Liver (tissue), 9 donors: ENCODE results near the gene FAM163A. TPM values are rescaled to one million over a fixed set of nuclear protein-coding genes. Genes with fewer than 3 reads are reported as not detected.

Experiments used
- DNase-seq: peaks from one replicate; pipeline ENCODE4 v3.0.0-alpha.2; 2017; ENCODE audit warnings: low spot score
- H3K27ac ChIP-seq, 2 donors: one replicate each; pipeline ENCODE4 v1.7.0; 2013; ENCODE audit warnings: inconsistent platforms in 2 of 2, low read length in 2 of 2, control low read depth in 1 of 2, low read depth in 1 of 2, mild to moderate bottlenecking in 1 of 2
- H3K27me3 ChIP-seq, 4 donors: one replicate each; pipeline versions ENCODE4 v1.6.1 to v1.7.0; 2013; ENCODE audit warnings: low read length in 3 of 4, inconsistent platforms in 1 of 4, mild to moderate bottlenecking in 1 of 4, moderate library complexity in 1 of 4; ENCODE audit not compliant: control insufficient read depth in 4 of 4, insufficient read depth in 4 of 4
- H3K36me3 ChIP-seq, 4 donors: one replicate each; pipeline versions ENCODE4 v1.6.1 to v1.7.0; 2013; ENCODE audit warnings: low read length in 3 of 4, mild to moderate bottlenecking in 3 of 4, low read depth in 1 of 4, moderate library complexity in 1 of 4; ENCODE audit not compliant: control insufficient read depth in 4 of 4, insufficient read depth in 3 of 4
- H3K4me1 ChIP-seq, 4 donors: one replicate each; pipeline versions ENCODE4 v1.6.1 to v1.7.0; 2013; ENCODE audit warnings: low read length in 3 of 4, mild to moderate bottlenecking in 3 of 4, moderate library complexity in 1 of 4; ENCODE audit not compliant: control insufficient read depth in 4 of 4, insufficient read depth in 4 of 4
- H3K4me3 ChIP-seq, 3 donors: one replicate each; pipeline versions ENCODE4 v1.6.1 to v1.7.0; 2013; ENCODE audit warnings: low read length in 3 of 3, control low read depth in 1 of 3, low read depth in 1 of 3, mild to moderate bottlenecking in 1 of 3
- H3K9ac ChIP-seq, 2 donors: one replicate each; pipeline ENCODE4 v1.7.0; 2013; ENCODE audit warnings: low read length in 2 of 2, mild to moderate bottlenecking in 2 of 2, moderate library complexity in 2 of 2, control low read depth in 1 of 2, low read depth in 1 of 2
- H3K9me3 ChIP-seq, 4 donors: one replicate each; pipeline versions ENCODE4 v1.6.1 to v1.7.0; 2013; ENCODE audit warnings: low read length in 3 of 4; ENCODE audit not compliant: control insufficient read depth in 4 of 4
- ATF3 ChIP-seq: IDR thresholded peaks from 2 replicates; pipeline ENCODE4 v1.6.1; 2016; ENCODE audit warnings: antibody characterized with exemption
- CTCF ChIP-seq: fragments of 150-350 bp; IDR thresholded peaks from 2 replicates; pipeline ENCODE4 v1.5.1; 2017; ENCODE audit warnings: improper control_type of control experiment, low read depth, low read length; ENCODE audit not compliant: missing input control
- EGR1 ChIP-seq, 2 donors: IDR thresholded peaks; 2 replicates each; pipeline ENCODE4 v1.6.1; 2016 to 2018; ENCODE audit warnings: antibody characterized with exemption in 2 of 2, low read depth in 2 of 2
- FOXA1 ChIP-seq: IDR thresholded peaks from 2 replicates; pipeline ENCODE4 v1.6.1; 2016; ENCODE audit warnings: antibody characterized with exemption
- FOXA2 ChIP-seq: IDR thresholded peaks from 2 replicates; pipeline ENCODE4 v1.6.1; 2016; ENCODE audit warnings: antibody characterized with exemption
- HNF4A ChIP-seq, 2 donors: conservative IDR thresholded peaks; 2 replicates each; pipeline ENCODE4 v1.6.1; 2016; ENCODE audit warnings: antibody characterized with exemption in 2 of 2, mild to moderate bottlenecking in 2 of 2
- JUND ChIP-seq, 2 donors: IDR thresholded peaks; 2 replicates each; pipeline ENCODE4 v1.6.1; 2016; ENCODE audit warnings: antibody characterized with exemption in 2 of 2
- MAX ChIP-seq: IDR thresholded peaks from 2 replicates; pipeline ENCODE4 v1.6.1; 2016; ENCODE audit warnings: antibody characterized with exemption
- NR2F2 ChIP-seq: IDR thresholded peaks from 2 replicates; pipeline ENCODE4 v1.6.1; 2016; ENCODE audit warnings: antibody characterized with exemption
- RAD21 ChIP-seq, 2 donors: IDR thresholded peaks; 2 replicates each; pipeline ENCODE4 v1.6.1; 2016; ENCODE audit warnings: antibody characterized with exemption in 2 of 2, mild to moderate bottlenecking in 2 of 2
- REST ChIP-seq: IDR thresholded peaks from 2 replicates; pipeline ENCODE4 v1.6.1; 2016; ENCODE audit warnings: antibody characterized with exemption, mild to moderate bottlenecking
- TAF1 ChIP-seq: conservative IDR thresholded peaks from 2 replicates; pipeline ENCODE4 v1.6.1; 2016; ENCODE audit warnings: antibody characterized with exemption, mild to moderate bottlenecking
- YY1 ChIP-seq: IDR thresholded peaks from 2 replicates; pipeline ENCODE4 v1.6.1; 2016; ENCODE audit warnings: antibody characterized with exemption, mild to moderate bottlenecking
- ZBTB33 ChIP-seq: IDR thresholded peaks from 2 replicates; pipeline ENCODE4 v1.6.1; 2016; ENCODE audit warnings: antibody characterized with exemption
- WGBS: extraction: QIAGEN DNeasy Blood & Tissue Kit; methylation state at CpG from one replicate; pipeline ENCODE4 v1.1.7; 2013; 5-methylcytosine and 5-hydroxymethylcytosine counted together
- polyA plus RNA-seq, 2 donors: library from polyadenylated mRNA; stranded (reverse) in 1 of 2; unstranded in 1 of 2; fragments of 200-250 nt in 1 of 2; fragments of >200 nt in 1 of 2; fragmentation: Nextera tagmentation in 1 of 2; extraction: Ambion mirVana in 1 of 2; gene quantifications; one replicate each; pipeline versions ENCODE4 v1.2.1 to v1.2.3, GENCODE V29; 2013 to 2015
- total RNA-seq, 2 donors: library from RNA; depleted of rRNA; stranded (reverse); fragments of >200 nt; gene quantifications; one replicate each; pipeline ENCODE4 v1.2.3, GENCODE V29; 2014
- donor health status: healthy.
- donor health status: healthy.
- donor health status: healthy.
- donor health status: healthy.
- donor health status: healthy.

FAM163A gene
- total and polyA plus RNA-seq, 4 donors: 0.07 TPM; not detected in 3

- TF ChIP-seq REST (no peak), NR2F2 (no peak)
These were observed 5.7 kb downstream of the FAM163A start (continued) for GRCh38 chr1:179748772-179749171.

- H3K9me3 ChIP-seq: peaks cover 0 to 2% (median 1%) of the 10 kb centered on the region in 4 donors
- H3K4me1 ChIP-seq: no peaks in the 10 kb centered on the region
- 31% methylated on average over 1 of the region's 1 CpG for WGBS
- no peak overlapping the region for H3K9ac ChIP-seq
- H3K27me3 ChIP-seq: no peaks in the 10 kb centered on the region
- no peak for TF ChIP-seq REST
- TF ChIP-seq FOXA2: no peak
- no peak for TF ChIP-seq ZBTB33
- no peak for TF ChIP-seq JUND (IDR thresholded peaks at IDR 0.05)
- TF ChIP-seq CTCF: no peak
- TF ChIP-seq YY1: no peak
- TF ChIP-seq EGR1 (IDR thresholded peaks at IDR 0.05; ENCODE audit: low read depth in 2 of 2): no peak
- TF ChIP-seq NR2F2: no peak
- H3K36me3 ChIP-seq: no peaks in the 10 kb centered on the region
- no peak overlapping the region for H3K4me3 ChIP-seq
- H3K27ac ChIP-seq: no peak overlapping the region
- no peak for DNase-seq
These were observed 7.5 kb downstream of the FAM163A start for GRCh38 chr1:179750630-179751029.

- TF ChIP-seq RAD21 (IDR thresholded peaks at IDR 0.05): no peak
- no peak for TF ChIP-seq HNF4A (conservative IDR thresholded peaks at IDR 0.05)
- no peak for TF ChIP-seq FOXA1
- TF ChIP-seq TAF1: no peak
- TF ChIP-seq CTCF: no peak
- TF ChIP-seq ATF3: no peak
- no peak for TF ChIP-seq NR2F2
- TF ChIP-seq MAX: no peak
- no peaks in the 10 kb centered on the region for H3K36me3 ChIP-seq
- H3K9me3 ChIP-seq: peaks cover 0 to 2% (median 1%) of the 10 kb centered on the region in 4 donors
- H3K4me1 ChIP-seq: no peaks in the 10 kb centered on the region
- H3K27me3 ChIP-seq: no peaks in the 10 kb centered on the region
- H3K4me3 ChIP-seq: no peak overlapping the region
- H3K27ac ChIP-seq: no peak overlapping the region
- no peak for DNase-seq
- no peak overlapping the region for H3K9ac ChIP-seq
These were observed 10.0 kb downstream of the FAM163A start for GRCh38 chr1:179753061-179753460.
